Testis (tissue), 2 donors: ENCODE data around the gene RAPGEF4.

Experiments used
- POLR2A ChIP-seq: fragments of 450-650 bp; IDR thresholded peaks from one replicate; pipeline ENCODE4 v1.6.1; 2017; ENCODE audit warnings: antibody characterized with exemption, mild to moderate bottlenecking, moderate library complexity
- TF ChIP-seq, protein P1 (sequence below), 3 experiments: fragments of 450-650 bp in 2 of 3; fragments of 200-600 bp in 1 of 3; sonication (generic) in 1 of 3; IDR thresholded peaks; one replicate each; pipeline ENCODE4 v1.5.1; 2016 to 2019; ENCODE audit warnings: antibody characterized with exemption in 3 of 3, mild to moderate bottlenecking in 2 of 3, moderate library complexity in 1 of 3

DNA sequence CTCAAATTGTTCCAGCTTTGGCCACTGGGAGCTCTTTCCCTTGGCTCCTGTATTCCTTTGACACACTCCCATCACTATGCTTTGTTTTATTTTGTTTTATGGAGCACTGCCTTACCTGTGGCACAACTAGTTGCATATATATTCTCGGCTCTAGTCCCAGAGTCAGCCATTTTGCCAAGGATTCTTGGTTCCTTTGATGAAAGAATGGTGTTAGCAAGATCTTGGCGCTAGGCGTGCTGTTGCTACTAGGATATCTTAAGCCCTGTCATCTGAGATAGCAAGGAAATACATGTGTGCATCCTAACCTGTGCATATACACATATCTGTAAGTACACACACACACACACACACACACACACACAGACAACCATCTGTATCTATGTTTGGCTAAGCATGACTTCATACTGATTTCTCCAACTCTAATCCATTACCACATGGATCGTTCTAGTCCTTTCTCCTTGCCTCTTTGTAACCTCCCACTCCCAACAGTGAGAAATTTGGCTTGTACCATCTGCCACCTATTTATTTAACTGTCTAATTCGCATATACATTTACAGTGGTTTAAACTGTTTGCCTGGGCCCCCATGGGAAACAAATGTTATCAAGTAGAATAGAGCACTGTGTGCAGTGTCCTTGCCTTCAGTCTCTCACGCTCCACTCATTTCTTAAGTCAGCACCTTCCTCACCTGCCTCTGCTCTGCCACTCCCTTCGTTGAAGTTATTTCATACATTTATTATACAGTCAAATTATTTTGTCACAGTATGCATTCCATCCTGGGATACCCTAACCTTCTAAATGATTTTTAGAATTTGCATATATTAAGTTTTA, 202.5 kb downstream of the RAPGEF4 start:
- TF ChIP-seq, protein P1, sequence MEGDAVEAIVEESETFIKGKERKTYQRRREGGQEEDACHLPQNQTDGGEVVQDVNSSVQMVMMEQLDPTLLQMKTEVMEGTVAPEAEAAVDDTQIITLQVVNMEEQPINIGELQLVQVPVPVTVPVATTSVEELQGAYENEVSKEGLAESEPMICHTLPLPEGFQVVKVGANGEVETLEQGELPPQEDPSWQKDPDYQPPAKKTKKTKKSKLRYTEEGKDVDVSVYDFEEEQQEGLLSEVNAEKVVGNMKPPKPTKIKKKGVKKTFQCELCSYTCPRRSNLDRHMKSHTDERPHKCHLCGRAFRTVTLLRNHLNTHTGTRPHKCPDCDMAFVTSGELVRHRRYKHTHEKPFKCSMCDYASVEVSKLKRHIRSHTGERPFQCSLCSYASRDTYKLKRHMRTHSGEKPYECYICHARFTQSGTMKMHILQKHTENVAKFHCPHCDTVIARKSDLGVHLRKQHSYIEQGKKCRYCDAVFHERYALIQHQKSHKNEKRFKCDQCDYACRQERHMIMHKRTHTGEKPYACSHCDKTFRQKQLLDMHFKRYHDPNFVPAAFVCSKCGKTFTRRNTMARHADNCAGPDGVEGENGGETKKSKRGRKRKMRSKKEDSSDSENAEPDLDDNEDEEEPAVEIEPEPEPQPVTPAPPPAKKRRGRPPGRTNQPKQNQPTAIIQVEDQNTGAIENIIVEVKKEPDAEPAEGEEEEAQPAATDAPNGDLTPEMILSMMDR (IDR thresholded peaks at IDR 0.05), result no peak
- no peak for TF ChIP-seq POLR2A
